ENCODE measurements around the gene DSCAM.

DSCAM gene

DNA sequence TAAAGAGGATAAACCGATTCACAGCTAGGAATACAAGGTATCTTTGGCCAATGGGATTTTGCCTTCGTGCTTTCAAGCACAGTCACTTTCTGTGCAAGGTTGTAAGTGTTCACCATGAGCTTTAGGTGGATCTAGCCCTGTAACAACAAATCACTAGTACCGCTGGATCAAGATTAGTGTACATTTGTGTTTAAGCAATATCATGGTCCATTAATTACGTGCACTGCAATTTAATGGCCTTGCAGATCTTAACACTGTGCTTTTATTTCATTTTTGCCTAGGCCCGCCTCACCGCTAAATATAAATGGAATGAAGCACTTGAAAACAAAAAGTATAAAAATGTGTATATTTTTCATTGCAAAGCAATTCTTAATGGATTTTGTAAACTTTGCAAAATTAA, 461.1 kb downstream of the DSCAM start:
- POLR2A ChIA-PET: no interaction called here
- CTCF ChIA-PET: interaction anchor here (0.9 to 1.4 kb wide), 3 partner anchors 10 to 343 kb away, joined by 3 to 4 read pairs (median 3); no protein-coding TSS in a partner anchor
- Histone ChIP-seq H3K4me1 (ENCODE audit: control extremely low read depth in 1 of 4, control insufficient read depth in 4 of 4, insufficient read depth in 4 of 4, low read length in 3 of 4) (no peaks in the 10 kb centered on the region), H3K4me3 (ENCODE audit: control insufficient read depth in 1 of 7, extremely low read depth in 1 of 7, insufficient read depth in 4 of 7, low read depth in 2 of 7, low read length in 6 of 7) (no peak overlapping the region), H3K9me3 (ENCODE audit: control extremely low read depth in 1 of 5, control insufficient read depth in 4 of 5, insufficient read depth in 2 of 5, low read depth in 1 of 5, low read length in 4 of 5) (no peaks in the 10 kb centered on the region), H3K27me3 (replicated peaks in 2 of 5; ENCODE audit: control insufficient read depth in 4 of 5, insufficient read depth in 5 of 5, low read length in 4 of 5) (peaks cover 5 to 8% (median 7%) of the 10 kb centered on the region in 5 experiments), H3K27ac (ENCODE audit: insufficient read depth in 1 of 2, low read depth in 1 of 2, low read length in 2 of 2, poor library complexity in 1 of 2, severe bottlenecking in 2 of 2) (no peak overlapping the region), H3K36me3 (ENCODE audit: control insufficient read depth in 4 of 4, insufficient read depth in 4 of 4, low read length in 3 of 4) (no peaks in the 10 kb centered on the region)
- 100% methylated on average over 3 of the region's 6 CpGs for WGBS (ENCODE audit: insufficient coverage)
- DNase-seq: no peak

DNA sequence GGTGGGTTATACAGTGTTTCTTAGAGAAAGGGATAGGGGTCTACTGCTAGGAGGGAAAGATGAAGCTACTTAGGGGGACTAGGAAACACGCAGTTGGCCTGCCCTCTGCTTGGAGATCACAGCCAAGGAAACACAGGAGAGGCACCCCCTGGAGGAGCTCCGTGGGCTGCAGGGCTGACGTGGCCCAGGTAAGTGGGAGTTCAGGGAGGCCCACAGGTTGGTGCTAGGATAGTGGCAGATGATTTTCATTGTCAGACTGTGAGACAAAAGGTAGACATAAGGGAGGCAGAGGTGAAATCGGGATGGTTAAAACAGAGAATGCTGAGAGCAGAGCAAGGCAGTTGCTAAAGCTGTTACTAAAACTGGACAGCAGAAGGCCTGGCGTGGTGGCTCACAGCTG, 463.0 kb downstream of the DSCAM start:
- ChIA-PET CTCF (no interaction called here), POLR2A (no interaction called here)
- no peaks in the 10 kb centered on the region for H3K4me1 ChIP-seq (ENCODE audit: control extremely low read depth in 1 of 4, control insufficient read depth in 4 of 4, insufficient read depth in 4 of 4, low read length in 3 of 4)
- H3K27ac ChIP-seq (ENCODE audit: insufficient read depth in 1 of 2, low read depth in 1 of 2, low read length in 2 of 2, poor library complexity in 1 of 2, severe bottlenecking in 2 of 2): no peak overlapping the region
- no peaks in the 10 kb centered on the region for H3K36me3 ChIP-seq (ENCODE audit: control insufficient read depth in 4 of 4, insufficient read depth in 4 of 4, low read length in 3 of 4)
- no peak overlapping the region for H3K4me3 ChIP-seq (ENCODE audit: control insufficient read depth in 1 of 7, extremely low read depth in 1 of 7, insufficient read depth in 4 of 7, low read depth in 2 of 7, low read length in 6 of 7)
- peaks cover 5 to 8% (median 7%) of the 10 kb centered on the region in 5 experiments for H3K27me3 ChIP-seq (replicated peaks in 2 of 5; ENCODE audit: control insufficient read depth in 4 of 5, insufficient read depth in 5 of 5, low read length in 4 of 5)
- H3K9me3 ChIP-seq (ENCODE audit: control extremely low read depth in 1 of 5, control insufficient read depth in 4 of 5, insufficient read depth in 2 of 5, low read depth in 1 of 5, low read length in 4 of 5): no peaks in the 10 kb centered on the region
- 93% methylated on average over 5 of the region's 5 CpGs for WGBS (ENCODE audit: insufficient coverage)
- no peak for DNase-seq

DNA sequence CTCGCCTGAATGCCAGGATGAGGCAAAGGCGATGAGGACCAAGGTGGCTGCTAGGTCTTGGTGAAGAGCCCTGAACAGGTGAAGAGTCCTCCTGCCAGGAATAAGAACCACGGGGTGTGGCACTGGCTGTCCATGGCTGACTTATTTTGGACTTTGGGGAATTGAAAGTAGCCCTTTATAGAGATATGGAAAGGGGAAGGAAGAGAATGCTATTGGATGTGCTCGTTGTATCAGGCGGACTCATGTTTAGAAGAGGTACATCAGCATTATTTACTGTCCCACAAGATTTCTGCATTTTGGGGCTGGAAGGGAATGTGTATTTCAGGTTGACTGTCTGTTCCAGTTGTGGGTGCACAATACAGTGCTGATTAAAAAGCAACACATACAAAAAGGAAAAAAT, 465.8 kb downstream of the DSCAM start:
- no peak overlapping the region for H3K4me3 ChIP-seq (ENCODE audit: control insufficient read depth in 1 of 7, extremely low read depth in 1 of 7, insufficient read depth in 4 of 7, low read depth in 2 of 7, low read length in 6 of 7)
- ChIA-PET CTCF (no interaction called here), POLR2A (no interaction called here)
- H3K4me1 ChIP-seq (ENCODE audit: control extremely low read depth in 1 of 4, control insufficient read depth in 4 of 4, insufficient read depth in 4 of 4, low read length in 3 of 4): no peaks in the 10 kb centered on the region
- H3K9me3 ChIP-seq (ENCODE audit: control extremely low read depth in 1 of 5, control insufficient read depth in 4 of 5, insufficient read depth in 2 of 5, low read depth in 1 of 5, low read length in 4 of 5): no peaks in the 10 kb centered on the region
- H3K27ac ChIP-seq (ENCODE audit: insufficient read depth in 1 of 2, low read depth in 1 of 2, low read length in 2 of 2, poor library complexity in 1 of 2, severe bottlenecking in 2 of 2): no peak overlapping the region
- WGBS (ENCODE audit: insufficient coverage): 80% methylated on average over 4 of the region's 5 CpGs
- no peaks in the 10 kb centered on the region for H3K36me3 ChIP-seq (ENCODE audit: control insufficient read depth in 4 of 4, insufficient read depth in 4 of 4, low read length in 3 of 4)
- H3K27me3 ChIP-seq (replicated peaks in 2 of 5; ENCODE audit: control insufficient read depth in 4 of 5, insufficient read depth in 5 of 5, low read length in 4 of 5): peaks cover 0 to 6% (median 4%) of the 10 kb centered on the region in 5 experiments
- DNase-seq: no peak

DNA sequence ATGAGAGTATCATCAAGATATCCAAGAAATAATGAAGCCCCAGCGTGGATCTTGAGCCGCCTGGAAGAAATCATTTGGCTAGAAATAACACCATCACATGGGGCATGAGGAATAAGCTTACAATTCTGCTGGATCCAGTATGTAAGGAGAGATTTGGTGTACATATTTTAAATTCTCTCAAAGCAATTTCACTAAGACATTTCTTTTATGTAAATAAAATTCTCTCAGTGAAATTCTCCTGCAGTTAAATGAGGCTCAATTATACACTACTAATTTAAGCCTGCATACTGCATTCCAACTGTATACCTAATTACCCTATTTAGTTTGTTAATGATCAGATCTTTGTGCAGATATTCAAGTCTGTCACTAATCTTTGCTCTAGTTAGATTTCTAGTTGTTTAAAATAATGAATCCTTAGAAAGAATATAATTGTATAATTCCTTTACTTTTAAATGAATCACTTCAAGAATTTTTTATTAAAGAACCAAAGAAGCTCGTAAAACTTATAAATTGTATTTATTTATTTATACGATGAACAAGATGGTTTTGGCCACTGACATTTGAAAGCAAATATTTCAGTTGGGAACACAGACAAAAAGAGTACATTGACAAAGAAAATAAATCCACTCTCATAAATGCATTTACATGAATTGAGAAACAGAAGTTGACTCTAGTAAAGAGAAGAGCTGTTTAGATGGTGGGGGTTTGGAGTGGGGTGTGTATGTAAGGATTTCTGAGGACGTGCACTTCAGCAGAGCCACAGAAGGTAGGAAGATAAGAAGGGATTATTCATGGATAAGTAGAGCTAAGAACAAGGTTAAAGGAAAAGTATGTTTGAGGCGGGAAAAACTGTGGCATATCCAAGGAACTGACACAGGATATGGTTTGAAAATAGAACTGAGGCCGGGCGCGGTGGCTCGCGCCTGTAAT, 466.8 kb downstream of the DSCAM start:
- Histone ChIP-seq H3K27ac (ENCODE audit: insufficient read depth in 1 of 2, low read depth in 1 of 2, low read length in 2 of 2, poor library complexity in 1 of 2, severe bottlenecking in 2 of 2) (no peak overlapping the region), H3K9me3 (ENCODE audit: control extremely low read depth in 1 of 5, control insufficient read depth in 4 of 5, insufficient read depth in 2 of 5, low read depth in 1 of 5, low read length in 4 of 5) (no peaks in the 10 kb centered on the region), H3K4me3 (ENCODE audit: control insufficient read depth in 1 of 7, extremely low read depth in 1 of 7, insufficient read depth in 4 of 7, low read depth in 2 of 7, low read length in 6 of 7) (no peak overlapping the region), H3K27me3 (replicated peaks in 2 of 5; ENCODE audit: control insufficient read depth in 4 of 5, insufficient read depth in 5 of 5, low read length in 4 of 5) (peaks cover 0 to 2% (median 0%) of the 10 kb centered on the region in 5 experiments), H3K36me3 (ENCODE audit: control insufficient read depth in 4 of 4, insufficient read depth in 4 of 4, low read length in 3 of 4) (no peaks in the 10 kb centered on the region), H3K4me1 (ENCODE audit: control extremely low read depth in 1 of 4, control insufficient read depth in 4 of 4, insufficient read depth in 4 of 4, low read length in 3 of 4) (no peaks in the 10 kb centered on the region)
- DNase-seq: no peak
- ChIA-PET POLR2A (no interaction called here), CTCF (no interaction called here)
- WGBS (ENCODE audit: insufficient coverage): 90% methylated on average over 2 of the region's 11 CpGs

DNA sequence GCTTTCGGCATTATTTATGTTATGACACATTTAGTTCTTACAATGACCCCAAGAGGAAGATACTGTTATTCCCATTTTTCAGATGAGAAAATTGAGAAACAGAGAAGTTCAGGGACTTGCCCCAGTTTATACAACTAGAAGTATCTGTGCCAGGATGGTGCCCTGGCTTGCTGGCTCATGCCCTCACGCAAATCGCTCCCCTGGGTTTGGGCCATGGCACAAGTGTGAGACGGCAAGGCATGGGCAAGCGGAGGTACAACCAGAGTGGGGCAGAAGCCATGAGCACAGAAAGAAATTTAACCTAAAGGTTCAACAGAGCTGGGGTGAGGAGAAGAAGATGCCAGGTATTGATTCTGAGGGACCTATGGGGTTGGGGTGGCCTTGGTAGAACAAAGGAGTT, 469.8 kb downstream of the DSCAM start:
- Histone ChIP-seq H3K27ac (ENCODE audit: insufficient read depth in 1 of 2, low read depth in 1 of 2, low read length in 2 of 2, poor library complexity in 1 of 2, severe bottlenecking in 2 of 2) (no peak overlapping the region), H3K27me3 (replicated peaks in 2 of 5; ENCODE audit: control insufficient read depth in 4 of 5, insufficient read depth in 5 of 5, low read length in 4 of 5) (peaks cover 0 to 2% (median 0%) of the 10 kb centered on the region in 5 experiments), H3K4me1 (ENCODE audit: control extremely low read depth in 1 of 4, control insufficient read depth in 4 of 4, insufficient read depth in 4 of 4, low read length in 3 of 4) (no peaks in the 10 kb centered on the region), H3K9me3 (ENCODE audit: control extremely low read depth in 1 of 5, control insufficient read depth in 4 of 5, insufficient read depth in 2 of 5, low read depth in 1 of 5, low read length in 4 of 5) (no peaks in the 10 kb centered on the region), H3K4me3 (ENCODE audit: control insufficient read depth in 1 of 7, extremely low read depth in 1 of 7, insufficient read depth in 4 of 7, low read depth in 2 of 7, low read length in 6 of 7) (no peak overlapping the region), H3K36me3 (ENCODE audit: control insufficient read depth in 4 of 4, insufficient read depth in 4 of 4, low read length in 3 of 4) (no peaks in the 10 kb centered on the region)
- ChIA-PET POLR2A (no interaction called here), CTCF (no interaction called here)
- WGBS (ENCODE audit: insufficient coverage): 93% methylated on average over 3 of the region's 5 CpGs
- no peak for DNase-seq

DNA sequence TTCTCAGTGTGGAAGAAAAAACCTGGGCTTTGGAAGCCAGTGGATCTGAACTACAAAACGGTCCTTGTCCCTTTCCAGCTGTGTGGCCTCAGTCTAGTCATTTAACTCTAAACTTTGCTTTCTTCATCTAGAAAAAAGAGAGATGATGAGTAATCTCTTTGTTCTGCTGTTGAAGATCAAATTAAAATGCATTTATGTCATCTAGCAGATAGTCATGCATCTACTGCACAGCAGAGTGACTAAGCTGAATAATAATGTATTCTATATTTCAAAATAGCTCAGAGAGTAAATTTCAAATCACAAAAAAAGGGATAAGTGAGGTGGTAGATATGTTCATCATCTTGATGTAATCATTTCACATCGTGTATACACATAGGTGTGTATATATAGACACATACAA, 473.2 kb downstream of the DSCAM start:
- Histone ChIP-seq H3K4me1 (ENCODE audit: control extremely low read depth in 1 of 4, control insufficient read depth in 4 of 4, insufficient read depth in 4 of 4, low read length in 3 of 4) (no peaks in the 10 kb centered on the region), H3K9me3 (ENCODE audit: control extremely low read depth in 1 of 5, control insufficient read depth in 4 of 5, insufficient read depth in 2 of 5, low read depth in 1 of 5, low read length in 4 of 5) (no peaks in the 10 kb centered on the region), H3K4me3 (ENCODE audit: control insufficient read depth in 1 of 7, extremely low read depth in 1 of 7, insufficient read depth in 4 of 7, low read depth in 2 of 7, low read length in 6 of 7) (no peak overlapping the region), H3K27ac (ENCODE audit: insufficient read depth in 1 of 2, low read depth in 1 of 2, low read length in 2 of 2, poor library complexity in 1 of 2, severe bottlenecking in 2 of 2) (no peak overlapping the region), H3K36me3 (ENCODE audit: control insufficient read depth in 4 of 4, insufficient read depth in 4 of 4, low read length in 3 of 4) (no peaks in the 10 kb centered on the region), H3K27me3 (replicated peaks in 2 of 5; ENCODE audit: control insufficient read depth in 4 of 5, insufficient read depth in 5 of 5, low read length in 4 of 5) (no peaks in the 10 kb centered on the region)
- ChIA-PET POLR2A (no interaction called here), CTCF (no interaction called here)
- 100% methylated on average over 1 of the region's 2 CpGs for WGBS (ENCODE audit: insufficient coverage)
- no peak for DNase-seq

DNA sequence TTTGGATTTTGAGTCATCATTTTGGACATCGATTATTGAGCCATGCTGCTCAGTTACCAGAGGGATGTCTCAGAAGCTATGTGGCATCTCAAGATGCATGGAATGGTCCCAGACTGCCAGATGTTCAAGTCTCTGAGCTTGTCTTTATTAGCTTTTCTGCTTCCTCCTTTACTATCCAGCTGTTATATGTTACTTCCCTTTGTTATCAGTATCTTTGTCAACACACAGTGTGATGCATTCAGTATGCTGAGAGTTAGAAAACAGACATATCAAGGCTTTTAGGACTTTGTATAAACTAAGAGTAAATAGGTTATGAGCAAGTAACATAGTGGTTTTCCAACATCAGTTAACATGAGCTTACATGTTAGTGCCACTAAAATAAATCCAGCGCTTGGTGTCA, 474.5 kb downstream of the DSCAM start:
- WGBS (ENCODE audit: insufficient coverage): 100% methylated on average over 2 of the region's 2 CpGs
- CTCF ChIA-PET: interaction anchor here (1.4 kb wide), 1 partner anchor 11 kb away, joined by 3 read pairs; no protein-coding TSS in a partner anchor
- H3K27me3 ChIP-seq (replicated peaks in 2 of 5; ENCODE audit: control insufficient read depth in 4 of 5, insufficient read depth in 5 of 5, low read length in 4 of 5): no peaks in the 10 kb centered on the region
- no peak overlapping the region for H3K27ac ChIP-seq (ENCODE audit: insufficient read depth in 1 of 2, low read depth in 1 of 2, low read length in 2 of 2, poor library complexity in 1 of 2, severe bottlenecking in 2 of 2)
- no peak for DNase-seq
- H3K4me1 ChIP-seq (ENCODE audit: control extremely low read depth in 1 of 4, control insufficient read depth in 4 of 4, insufficient read depth in 4 of 4, low read length in 3 of 4): no peaks in the 10 kb centered on the region
- no peaks in the 10 kb centered on the region for H3K36me3 ChIP-seq (ENCODE audit: control insufficient read depth in 4 of 4, insufficient read depth in 4 of 4, low read length in 3 of 4)
- POLR2A ChIA-PET: no interaction called here
- H3K4me3 ChIP-seq (ENCODE audit: control insufficient read depth in 1 of 7, extremely low read depth in 1 of 7, insufficient read depth in 4 of 7, low read depth in 2 of 7, low read length in 6 of 7): no peak overlapping the region
- H3K9me3 ChIP-seq (ENCODE audit: control extremely low read depth in 1 of 5, control insufficient read depth in 4 of 5, insufficient read depth in 2 of 5, low read depth in 1 of 5, low read length in 4 of 5): no peaks in the 10 kb centered on the region

Data from common myeloid progenitor, CD34-positive (primary cell).